GM19035 (cell line): ENCODE measurements around the gene PIK3R4.
A peak's percentile ranks its signal among the peaks of the same experiment; 100 is the strongest.

Experiments used
- ATAC-seq: cut with Tn5 transposase; IDR thresholded peaks from one replicate; pipeline ENCODE4 v1.9.1; 2021; ENCODE audit not compliant: unreplicated experiment

PIK3R4 gene

DNA sequence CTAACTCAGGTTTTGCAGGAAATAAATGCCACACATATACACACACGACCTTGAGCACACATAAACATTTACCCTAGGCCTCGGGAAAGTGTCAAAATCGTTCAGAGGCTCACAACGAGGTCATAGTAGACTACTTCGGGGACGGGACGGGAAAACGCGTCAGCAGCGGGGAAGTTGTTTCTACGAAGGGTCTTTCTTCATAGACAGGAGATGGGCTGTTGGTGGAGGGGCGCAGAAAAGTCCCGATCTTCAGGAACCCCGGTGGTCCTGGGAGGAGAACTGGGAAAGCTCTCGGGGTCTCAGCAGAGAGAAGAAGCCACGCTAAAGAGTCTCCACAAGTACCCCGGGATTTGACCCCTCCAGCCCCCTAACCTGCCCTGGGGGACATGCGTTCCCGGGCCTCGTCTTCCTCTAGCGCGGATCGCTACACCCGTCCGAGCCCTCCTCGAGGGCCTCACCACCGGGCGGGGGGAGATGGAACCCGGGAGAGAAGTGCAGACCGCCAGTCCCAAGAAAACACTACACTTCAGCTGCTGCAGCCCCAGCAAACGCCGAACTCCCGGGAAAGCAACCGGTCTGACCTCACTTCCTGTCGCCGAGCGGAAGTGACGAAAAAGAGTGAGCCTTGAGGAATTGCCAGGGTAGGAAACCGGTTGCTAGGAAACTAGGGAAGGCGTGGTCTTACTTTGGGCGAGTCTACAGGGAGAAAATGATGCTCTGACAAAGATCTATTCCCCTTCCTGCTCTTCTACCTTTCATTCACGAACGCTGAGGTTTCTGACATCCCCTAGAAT is at the start of gene PIK3R4:
Gene PIK3R4 (minus strand): TSS at position 584 of the 794 bp plus-strand sequence. CDS start 1,611 bp downstream, outside the sequence.
- peak; percentile 94 for ATAC-seq

DNA sequence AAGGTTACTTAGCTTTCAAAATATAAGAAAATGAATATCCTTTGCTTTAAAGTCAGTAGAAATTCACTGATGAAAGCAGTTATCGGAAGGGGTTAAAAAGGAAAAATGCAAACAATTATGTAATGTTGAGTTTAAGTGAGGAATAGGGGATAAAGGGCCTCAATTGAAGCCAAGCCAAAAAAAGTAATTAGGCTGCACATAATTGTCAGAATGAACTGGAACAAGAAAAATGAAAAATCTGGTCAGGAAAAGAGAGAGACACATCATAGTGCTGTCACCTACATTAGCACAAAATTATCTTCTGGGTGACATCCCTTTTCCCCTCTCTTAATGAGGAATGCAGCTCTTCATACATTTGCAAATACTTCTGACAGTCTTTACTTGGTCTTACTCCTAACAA is 48.8 kb upstream of the PIK3R4 start:
- ATAC-seq, result no peak

- no peak for ATAC-seq
These were observed 45.6 kb upstream of the PIK3R4 start for GRCh38 chr3:130792246-130792645.

DNA sequence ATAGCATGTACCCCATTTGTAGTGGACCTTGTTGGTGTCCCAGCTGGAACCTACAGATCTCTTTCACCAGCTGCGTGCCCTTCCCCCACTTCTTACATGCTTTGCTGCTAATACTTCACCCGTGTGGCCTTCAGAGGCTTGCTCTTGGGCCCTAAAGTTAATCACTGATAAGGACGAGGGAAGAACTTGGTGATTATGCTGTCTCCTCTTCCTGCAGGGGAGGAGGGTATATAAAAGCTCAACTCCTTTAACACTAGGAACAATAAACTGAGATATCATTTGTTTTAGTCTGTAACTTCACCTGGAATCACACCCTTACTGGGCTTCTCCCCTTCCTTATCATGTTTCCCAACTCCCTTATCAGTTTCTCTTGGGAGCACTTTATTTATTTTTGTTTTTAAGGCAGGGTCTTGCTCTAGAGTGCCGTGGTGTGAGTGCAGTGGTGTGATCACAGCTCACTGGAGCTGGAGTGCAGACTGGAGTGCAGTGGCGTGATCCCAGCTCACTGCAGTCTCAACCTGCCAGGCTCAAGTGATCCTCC is 43.2 kb upstream of the PIK3R4 start:
- no peak for ATAC-seq

DNA sequence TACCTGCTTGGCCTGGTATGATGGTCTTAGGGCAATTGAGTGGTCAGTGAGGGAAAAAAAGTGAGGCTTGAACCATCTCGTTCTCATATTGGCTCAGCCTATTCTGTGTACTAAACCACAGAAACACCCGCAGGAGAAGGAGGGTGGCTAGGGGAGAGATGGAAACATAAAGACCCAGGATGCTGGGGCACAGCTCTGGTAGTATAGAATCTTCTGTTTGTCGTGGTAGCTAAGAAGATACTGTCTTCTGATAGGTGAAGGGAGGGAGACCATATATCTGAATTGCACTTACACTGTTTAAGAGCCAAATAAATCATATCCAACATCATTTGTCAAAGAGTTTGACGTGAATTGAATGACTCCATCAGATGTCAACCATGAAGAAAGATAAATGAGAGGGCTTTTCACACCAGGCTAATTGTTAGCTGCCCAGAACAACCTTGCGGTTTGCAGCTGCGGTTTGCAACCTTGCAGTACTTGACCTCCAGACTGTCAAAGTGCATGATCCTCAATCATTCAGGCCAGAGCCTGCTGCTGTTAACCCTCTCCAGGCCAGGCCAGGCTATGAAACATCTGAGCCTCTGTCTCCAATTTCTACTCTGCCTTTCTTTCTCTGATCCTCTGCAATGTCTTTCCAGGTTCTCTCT is 40.9 kb upstream of the PIK3R4 start:
- no peak for ATAC-seq

DNA sequence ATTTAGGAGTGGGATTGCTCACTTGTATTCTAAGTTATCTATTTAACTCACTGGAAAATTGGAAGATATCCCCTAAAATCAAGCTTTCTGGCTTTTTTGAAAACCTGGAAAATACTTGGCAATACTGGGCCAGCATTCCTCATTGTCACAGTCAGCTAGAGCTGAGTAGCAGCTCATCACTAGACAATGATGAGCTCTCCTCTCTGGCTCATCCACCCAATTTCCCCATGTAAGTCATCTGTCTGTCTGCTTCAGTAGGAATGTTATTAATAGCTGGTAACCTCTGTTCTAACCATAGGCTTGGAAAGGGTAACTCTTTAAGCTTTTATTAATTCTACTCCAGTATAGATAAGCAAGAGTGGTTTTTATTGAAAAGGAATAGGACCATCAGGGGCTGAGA is 39.7 kb upstream of the PIK3R4 start:
- no peak for ATAC-seq

GRCh38 chr3:130783629-130784028 is 37.0 kb upstream of the PIK3R4 start:
- ATAC-seq, result no peak

- peak; percentile 23 for ATAC-seq
These were observed 32.9 kb upstream of the PIK3R4 start for GRCh38 chr3:130779486-130779885.

GRCh38 chr3:130779031-130779430 is 32.4 kb upstream of the PIK3R4 start:
- ATAC-seq, result peak; percentile 90

DNA sequence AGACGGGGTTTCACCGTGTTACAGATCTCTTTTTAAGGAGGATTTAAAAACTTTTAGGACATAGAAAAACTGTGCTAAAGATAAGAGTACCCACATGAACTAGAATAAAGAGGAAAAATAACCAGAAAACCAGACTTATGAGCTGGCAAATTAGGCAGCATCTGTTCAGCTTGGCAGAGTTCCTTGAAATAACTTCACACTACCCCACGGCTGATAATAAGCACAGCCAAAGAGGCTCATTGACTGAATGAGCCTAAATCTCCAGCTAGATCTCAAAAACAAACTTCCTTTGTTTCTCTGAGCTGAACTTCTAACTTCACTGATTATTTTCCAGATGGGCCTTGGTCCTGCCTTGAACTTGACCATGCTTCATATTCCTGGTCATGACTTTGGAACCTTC is 26.7 kb upstream of the PIK3R4 start:
- ATAC-seq, result no peak

DNA sequence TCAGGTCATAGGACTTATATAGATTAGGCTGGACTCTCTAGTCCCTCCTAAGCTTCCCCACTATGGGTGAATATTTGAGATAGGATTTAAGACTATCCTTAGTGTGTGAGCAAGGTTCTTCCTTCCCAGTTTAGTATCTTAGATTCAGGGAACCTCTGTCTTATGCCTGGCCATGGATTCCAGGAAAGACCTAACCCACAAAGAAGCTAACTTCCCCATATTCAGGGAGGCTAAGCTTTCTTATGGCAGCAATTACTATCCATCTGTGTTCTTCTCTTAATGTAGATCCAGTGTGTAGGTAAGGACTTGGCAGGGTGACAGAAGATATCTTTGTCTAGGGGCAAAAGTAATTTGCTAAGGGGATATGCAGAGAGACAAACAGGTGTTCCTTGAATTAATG is 25.5 kb upstream of the PIK3R4 start:
- ATAC-seq, result no peak

DNA sequence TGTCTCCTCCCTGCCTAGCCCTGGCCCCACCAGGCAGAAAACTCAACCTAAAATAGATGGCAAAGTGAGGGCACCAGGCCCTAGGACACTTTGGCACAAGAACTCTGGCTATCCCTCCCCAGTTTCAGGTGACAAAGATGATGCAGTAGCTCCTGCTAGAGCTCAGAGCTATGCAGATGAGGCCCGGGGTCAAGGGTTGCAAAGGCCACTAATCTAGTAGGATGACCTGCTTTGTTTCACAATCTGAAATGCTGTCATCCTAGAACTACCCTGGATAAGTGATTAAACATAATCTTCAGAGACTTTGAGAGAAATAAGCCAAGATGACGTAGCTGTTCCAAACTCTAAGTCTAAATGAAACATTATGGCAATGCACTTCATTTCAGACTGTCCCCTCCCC is 24.0 kb upstream of the PIK3R4 start:
- no peak for ATAC-seq

DNA sequence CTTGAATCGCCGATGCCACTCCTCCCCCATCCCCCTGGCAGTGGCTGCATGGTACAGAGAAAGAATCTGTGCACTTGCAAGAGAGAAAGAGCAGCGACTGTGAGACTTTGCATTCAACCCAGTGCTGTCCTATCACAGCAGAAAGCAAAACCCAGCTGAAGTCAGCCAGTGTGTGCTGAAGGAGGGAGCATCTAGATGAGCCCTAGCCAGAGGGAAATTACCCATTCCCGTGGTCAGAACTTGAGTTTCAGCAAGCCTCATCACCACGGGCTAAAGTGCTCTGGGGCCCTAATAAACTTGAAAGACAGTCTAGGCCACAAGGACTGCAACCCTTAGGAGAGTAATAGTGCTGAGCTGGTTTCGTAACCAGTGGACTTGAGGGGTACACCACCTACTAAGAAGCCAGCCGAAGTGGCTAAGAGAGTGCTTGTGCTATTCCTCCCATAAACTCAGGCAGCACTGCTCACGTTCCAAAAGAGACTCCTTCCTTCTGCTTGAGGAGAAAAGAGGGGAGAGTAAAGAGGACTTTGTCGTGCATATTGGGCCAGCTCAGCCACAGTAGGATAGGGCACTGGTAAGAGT is 15.2 kb upstream of the PIK3R4 start:
- no peak for ATAC-seq

DNA sequence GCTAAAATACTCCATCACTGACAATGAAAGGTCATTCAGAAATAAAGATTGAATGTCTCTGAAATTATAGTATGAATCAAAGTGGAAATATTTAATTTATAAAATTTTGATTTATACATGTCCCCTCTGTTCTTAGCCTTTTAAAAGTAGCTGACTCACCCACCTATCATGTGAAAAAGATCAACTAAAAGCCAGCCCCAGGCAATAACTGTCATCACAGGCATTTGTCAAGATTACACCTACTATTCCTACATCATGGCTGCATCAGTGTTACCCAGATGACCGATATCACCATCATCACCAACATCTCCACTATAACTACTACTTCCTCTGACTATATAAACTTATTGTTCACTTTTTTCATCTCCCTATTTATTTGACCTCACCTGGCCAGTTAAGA is 14.3 kb upstream of the PIK3R4 start:
- no peak for ATAC-seq

DNA sequence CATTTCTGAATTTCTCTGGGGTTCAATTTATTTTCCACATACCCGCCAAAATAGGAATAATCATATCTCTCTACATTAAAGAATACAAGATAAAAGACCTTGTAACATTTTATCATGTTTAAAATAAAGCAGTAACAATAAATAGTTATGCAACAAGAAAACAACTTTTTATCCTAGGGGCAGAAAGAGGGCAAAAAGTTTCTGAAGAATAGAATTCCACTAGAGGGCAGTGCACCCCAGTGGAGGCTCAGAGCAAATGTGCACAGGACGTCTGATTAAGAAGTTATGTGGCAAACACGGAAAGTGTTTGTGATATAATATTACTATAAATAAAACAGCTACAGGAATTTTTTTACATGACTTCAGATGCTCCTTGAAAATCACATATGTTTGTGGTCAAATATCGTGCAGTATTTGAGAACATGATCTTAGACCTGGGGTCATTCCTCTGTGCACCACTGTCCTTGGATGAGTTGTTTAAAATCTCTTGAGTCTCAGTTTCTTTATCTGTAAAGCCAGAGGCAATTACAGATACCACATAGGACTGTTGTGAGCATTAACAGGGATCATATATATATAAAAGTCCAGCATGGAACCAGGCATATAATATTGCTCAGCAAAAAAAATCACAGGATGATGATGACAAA is 13.2 kb upstream of the PIK3R4 start:
- ATAC-seq, result peak; percentile 86

DNA sequence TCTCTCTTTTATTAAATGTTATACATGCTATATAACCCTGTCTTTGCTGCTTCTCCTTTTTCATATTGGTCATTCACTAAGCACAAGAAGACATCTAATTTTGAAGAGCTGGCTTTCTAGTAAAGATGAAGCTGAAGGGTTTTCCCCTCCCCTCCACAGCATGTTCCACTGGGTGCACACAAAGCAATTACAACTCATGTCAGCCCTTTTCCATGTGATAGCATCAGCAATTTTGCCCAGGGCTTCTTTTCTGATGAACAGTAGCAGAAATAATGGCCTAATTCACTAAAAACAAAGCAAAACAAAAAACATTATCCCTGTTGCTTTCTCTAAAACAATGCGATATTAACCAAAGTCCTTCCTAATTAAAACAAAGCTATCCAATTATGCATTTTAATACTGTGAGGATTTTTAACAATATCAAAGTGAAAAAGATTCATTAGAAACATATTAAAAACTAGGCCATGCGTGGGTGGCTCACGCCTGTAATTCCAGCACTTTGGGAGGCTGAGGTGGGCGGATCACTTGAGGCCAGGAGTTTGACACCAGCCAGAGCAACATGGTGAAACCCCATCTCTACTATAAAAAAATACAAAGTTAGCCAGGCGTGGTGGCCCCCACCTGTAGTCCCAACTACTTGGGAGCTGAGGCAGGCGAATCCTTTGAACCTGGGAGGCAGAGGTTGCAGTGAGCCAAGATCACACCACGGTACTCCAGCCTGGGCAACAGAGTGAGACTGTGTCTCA is 12.2 kb upstream of the PIK3R4 start:
- ATAC-seq, result no peak

DNA sequence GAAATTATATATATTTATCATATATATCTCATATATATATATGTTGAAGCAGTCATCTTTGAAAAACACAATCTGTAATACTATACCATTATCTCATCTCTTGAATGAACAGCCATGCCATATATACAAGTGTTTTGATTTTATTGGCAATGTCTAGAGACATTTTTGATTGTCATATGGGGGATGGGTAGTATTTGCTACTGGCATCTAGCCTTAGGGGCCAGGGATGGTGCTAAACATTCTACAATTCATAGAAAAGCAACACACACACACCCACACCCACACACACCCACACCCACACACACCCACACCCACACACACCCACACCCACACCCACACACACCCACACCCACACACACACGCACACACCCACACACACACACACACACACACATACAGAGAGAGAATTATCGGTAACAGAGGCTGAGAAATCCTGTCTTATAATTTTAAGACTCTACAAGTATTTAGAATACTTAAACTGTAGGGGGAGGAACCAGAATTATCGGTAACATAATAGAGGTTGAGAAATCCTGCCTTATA is 11.1 kb upstream of the PIK3R4 start:
- no peak for ATAC-seq

DNA sequence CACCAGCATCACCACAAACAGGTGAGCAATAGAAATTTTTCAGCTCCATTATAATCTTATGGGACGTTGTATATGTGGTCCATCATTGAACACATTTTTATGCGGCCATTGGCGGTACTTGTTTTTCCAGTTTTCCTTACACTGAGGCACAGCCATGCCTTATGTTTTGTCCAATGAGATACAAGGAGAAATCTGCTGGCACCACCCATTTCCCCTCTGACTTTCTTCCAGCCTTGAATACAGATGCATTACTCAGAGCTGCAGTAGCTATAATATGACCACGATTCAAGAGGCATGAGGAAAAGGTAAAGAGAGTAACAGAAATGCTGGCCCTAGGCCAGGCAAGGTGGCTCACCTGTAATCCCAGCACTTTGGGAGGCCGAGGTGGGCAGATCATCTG is 9.0 kb upstream of the PIK3R4 start:
- ATAC-seq, result no peak

DNA sequence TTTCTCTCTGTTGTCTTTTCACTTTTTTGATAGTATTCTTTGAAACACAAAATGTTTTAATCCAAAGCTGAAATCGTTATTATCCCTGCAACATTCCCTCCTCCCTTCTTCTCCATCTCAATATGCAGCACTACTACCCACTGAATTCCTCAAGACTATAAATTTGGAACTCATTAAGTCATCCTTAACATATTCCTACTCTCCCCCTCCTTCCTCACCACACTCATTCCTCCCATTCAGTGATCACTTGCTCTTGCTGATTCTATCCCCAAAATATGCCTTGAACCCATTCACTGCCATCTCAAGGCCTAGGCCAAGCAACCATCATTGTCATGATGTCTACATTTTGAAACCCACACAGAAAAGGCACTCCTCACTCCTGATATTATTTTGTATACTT is 2.4 kb upstream of the PIK3R4 start:
- no peak for ATAC-seq

GRCh38 chr3:130748467-130748861 is 1.8 kb upstream of the PIK3R4 start:
- ATAC-seq, result no peak

DNA sequence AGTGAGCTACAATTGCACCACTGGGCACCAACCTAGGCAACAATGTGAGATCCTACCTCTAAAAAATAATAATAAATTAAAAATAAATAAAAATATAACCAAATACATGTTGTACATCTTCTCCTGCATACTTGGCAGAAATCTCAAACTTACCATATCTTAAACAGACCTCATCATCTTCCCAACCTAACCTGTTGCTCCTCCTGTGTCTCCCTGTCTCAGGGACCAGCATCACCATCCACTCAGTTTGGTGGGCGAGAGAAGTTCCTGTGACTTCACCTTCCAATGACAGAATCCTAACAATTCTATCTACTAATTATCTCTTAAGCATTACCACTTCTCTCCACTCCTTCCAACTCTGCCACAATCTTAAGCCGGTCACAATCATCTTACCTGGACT is 3.3 kb downstream of the PIK3R4 start:
- no peak for ATAC-seq
